Dendritic cell treated with granulocyte-macrophage colony-stimulating factor and Interleukin-4, amounts not matched to agents 40 ng/mL and 50 ng/mL, for 4 days (primary cell): Measurements from ENCODE around the gene APH1A.
A peak's percentile ranks its signal among the peaks of the same experiment; 100 is the strongest.
"Not testable (repeated sequence)": the region's sequence is repeated elsewhere in the genome, so short reads cannot be mapped to it uniquely, and the experiment has no call there.

Experiments used
- H3K27ac Mint-ChIP-seq: one replicate; pipeline ENCODE4 v1.8.0; 2022; ENCODE audit warnings: mild to moderate bottlenecking, mixed read lengths
- H3K27me3 Mint-ChIP-seq: one replicate; pipeline ENCODE4 v1.8.0; 2022; ENCODE audit warnings: mild to moderate bottlenecking, mixed read lengths
- H3K36me3 Mint-ChIP-seq: one replicate; pipeline ENCODE4 v1.8.0; 2022; ENCODE audit warnings: low read depth, mixed read lengths
- H3K4me1 Mint-ChIP-seq: one replicate; pipeline ENCODE4 v1.8.0; 2022; ENCODE audit warnings: low read depth, mixed read lengths
- H3K4me3 Mint-ChIP-seq: one replicate; pipeline ENCODE4 v1.8.0; 2022; ENCODE audit warnings: mild to moderate bottlenecking, moderate library complexity, mixed read lengths
- H3K9me3 Mint-ChIP-seq: one replicate; pipeline ENCODE4 v1.8.0; 2022; ENCODE audit warnings: mixed read lengths
- intact Hi-C: fragments of 100-400 bp; cut with micrococcal nuclease; formaldehyde crosslinking; loops from one replicate; pipeline ENCODE4 v1.15.0; 2022

Gene APH1A

GRCh38 chr1:150268705-150269403 lies at the start of gene APH1A:
Gene APH1A, minus strand, starts transcription at chr1:150269016. Its CDS starts 206 bp downstream, at chr1:150268810.
- peaks cover 54% of the 10 kb centered on the region for H3K36me3 Mint-ChIP-seq
- H3K27me3 Mint-ChIP-seq = no peaks in the 10 kb centered on the region
- intact Hi-C loops = loop anchor here (2.0 kb wide), 1 partner anchor 32 kb away; the partner anchor contains the start of gene ANP32E
- H3K4me3 Mint-ChIP-seq = peak within 1 kb of the TSS; percentile 99
- no peaks in the 10 kb centered on the region for H3K9me3 Mint-ChIP-seq
- peaks cover 76% of the 10 kb centered on the region for H3K4me1 Mint-ChIP-seq
- H3K27ac Mint-ChIP-seq = peak within 1 kb of the TSS; percentile 95

- intact Hi-C loops, H3K36me3 Mint-ChIP-seq, H3K27ac Mint-ChIP-seq, H3K9me3 Mint-ChIP-seq, H3K4me3 Mint-ChIP-seq, H3K4me1 Mint-ChIP-seq, H3K27me3 Mint-ChIP-seq: not testable (repeated sequence)
Observed at GRCh38 chr1:150314691-150315090, 45.9 kb upstream of the APH1A start.

DNA sequence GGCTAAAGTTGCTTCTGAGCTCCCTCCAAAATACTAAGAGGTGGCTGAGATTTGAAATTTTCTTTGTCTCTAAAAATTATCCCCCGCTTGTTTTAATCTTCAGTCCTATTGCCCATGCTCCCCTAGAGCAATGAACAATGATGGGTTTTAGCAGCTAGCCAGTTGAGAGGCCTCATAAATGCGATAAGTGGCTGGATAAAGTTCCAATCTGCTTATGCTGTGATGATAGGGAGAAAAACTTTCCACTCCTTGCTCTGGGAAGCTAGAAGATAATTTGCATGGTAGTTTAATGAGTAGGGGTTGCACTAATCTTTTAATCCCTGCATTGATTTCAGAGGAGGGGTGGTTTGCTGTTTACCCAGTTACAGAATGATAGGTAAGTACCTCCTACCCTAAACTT lies 42.9 kb upstream of the APH1A start:
- Mint-ChIP-seq H3K27ac (no peak overlapping the region), H3K4me1 (peaks cover 7% of the 10 kb centered on the region), H3K9me3 (no peaks in the 10 kb centered on the region), H3K27me3 (no peaks in the 10 kb centered on the region), H3K36me3 (peaks cover 29% of the 10 kb centered on the region), H3K4me3 (no peak overlapping the region)
- intact Hi-C loops = no loop called here

DNA sequence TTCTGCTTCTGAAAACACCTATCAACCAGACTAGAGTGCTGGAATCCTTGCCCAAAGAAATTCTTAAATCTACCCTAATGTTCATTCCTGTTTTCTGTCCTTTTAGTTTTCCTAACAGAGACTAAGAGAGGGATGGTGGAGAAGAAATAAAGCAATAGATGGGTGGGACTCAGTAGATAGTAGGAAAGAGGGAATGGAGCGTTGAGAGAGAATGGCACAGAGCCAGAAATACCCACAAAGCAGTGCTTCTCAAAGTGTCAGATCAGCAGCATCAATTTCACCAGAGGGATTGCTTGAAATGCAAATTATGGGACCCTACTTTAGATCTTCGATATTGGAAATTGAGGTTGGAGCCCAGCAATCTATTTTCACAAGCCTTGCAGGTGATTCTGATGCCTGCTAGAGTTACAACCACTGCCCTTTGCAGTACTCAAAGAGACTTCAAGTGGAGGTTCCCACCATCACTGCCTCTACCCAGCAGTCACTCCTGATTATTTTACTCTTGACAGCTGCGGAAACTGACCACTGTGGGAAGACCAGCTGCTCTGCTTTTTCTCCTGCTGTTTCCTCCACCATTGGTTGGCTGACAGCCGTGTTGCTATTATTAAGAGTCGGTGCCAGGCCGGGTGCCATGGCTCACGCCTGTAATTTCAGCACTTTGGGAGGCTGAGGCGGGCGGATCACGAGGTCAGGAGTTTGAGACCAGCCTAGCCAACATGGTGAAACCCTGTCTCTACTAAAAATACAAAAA lies 41.1 kb upstream of the APH1A start:
- Mint-ChIP-seq H3K36me3 (peaks cover 47% of the 10 kb centered on the region), H3K4me3 (no peak overlapping the region), H3K4me1 (no peaks in the 10 kb centered on the region), H3K9me3 (no peaks in the 10 kb centered on the region), H3K27me3 (no peaks in the 10 kb centered on the region), H3K27ac (no peak overlapping the region)
- intact Hi-C loops = no loop called here

DNA sequence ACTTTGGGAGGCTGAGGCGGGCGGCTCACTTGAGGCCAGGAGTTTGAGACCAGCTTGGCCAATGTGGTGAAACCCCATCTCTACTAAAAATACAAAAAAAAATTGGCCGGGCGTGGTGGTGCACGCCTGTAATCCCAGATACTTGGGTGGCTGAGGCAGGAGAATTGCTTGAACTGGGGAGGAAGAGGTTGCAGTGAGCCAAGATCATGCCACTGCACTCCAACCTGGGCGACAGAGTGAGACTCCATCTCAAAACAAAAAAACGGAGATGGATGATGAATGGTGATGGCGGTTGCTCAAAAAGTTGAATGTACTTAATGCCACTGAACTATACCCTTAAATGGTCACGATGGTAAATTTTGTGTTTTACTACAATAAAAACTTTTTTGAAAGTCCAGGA lies 39.8 kb upstream of the APH1A start:
- peaks cover 61% of the 10 kb centered on the region for H3K36me3 Mint-ChIP-seq
- H3K27me3 Mint-ChIP-seq, intact Hi-C loops, H3K4me1 Mint-ChIP-seq, H3K4me3 Mint-ChIP-seq, H3K9me3 Mint-ChIP-seq, H3K27ac Mint-ChIP-seq: not testable (repeated sequence)

DNA sequence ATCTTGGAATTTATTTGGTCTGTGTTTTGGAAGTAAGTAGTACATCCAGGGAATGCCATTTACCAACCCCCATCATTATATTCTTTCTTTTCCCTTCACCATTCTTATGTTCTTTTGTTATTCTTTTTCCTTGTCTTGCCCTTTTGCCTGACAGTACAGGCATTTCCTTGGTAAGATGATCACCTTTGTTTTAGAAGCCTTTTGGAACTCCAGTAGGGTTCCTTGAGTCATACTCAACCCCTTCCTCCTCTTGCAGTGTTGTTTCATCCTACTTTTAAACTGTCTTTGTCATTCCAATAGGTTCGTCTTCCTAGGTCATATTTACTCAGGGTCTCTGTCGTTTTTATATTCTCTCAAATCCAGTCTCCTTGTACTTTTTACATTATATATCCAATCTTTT lies 34.1 kb upstream of the APH1A start:
- H3K27ac Mint-ChIP-seq = no peak overlapping the region
- H3K4me1 Mint-ChIP-seq = peaks cover 9% of the 10 kb centered on the region
- H3K36me3 Mint-ChIP-seq = peaks cover 100% of the 10 kb centered on the region
- no peak overlapping the region for H3K4me3 Mint-ChIP-seq
- no peaks in the 10 kb centered on the region for H3K9me3 Mint-ChIP-seq
- no peaks in the 10 kb centered on the region for H3K27me3 Mint-ChIP-seq
- intact Hi-C loops = no loop called here

- Mint-ChIP-seq H3K4me1 (peaks cover 9% of the 10 kb centered on the region), H3K9me3 (no peaks in the 10 kb centered on the region), H3K36me3 (peaks cover 100% of the 10 kb centered on the region), H3K27ac (no peak overlapping the region), H3K27me3 (no peaks in the 10 kb centered on the region), H3K4me3 (no peak overlapping the region)
- intact Hi-C loops = no loop called here
Observed at GRCh38 chr1:150302338-150302737, 33.5 kb upstream of the APH1A start.

- Mint-ChIP-seq H3K4me1 (peaks cover 25% of the 10 kb centered on the region), H3K36me3 (peaks cover 99% of the 10 kb centered on the region), H3K27me3 (no peaks in the 10 kb centered on the region), H3K27ac (no peak overlapping the region), H3K9me3 (no peaks in the 10 kb centered on the region), H3K4me3 (no peak overlapping the region)
- intact Hi-C loops = no loop called here
Observed at GRCh38 chr1:150299716-150300115, 30.9 kb upstream of the APH1A start.

DNA sequence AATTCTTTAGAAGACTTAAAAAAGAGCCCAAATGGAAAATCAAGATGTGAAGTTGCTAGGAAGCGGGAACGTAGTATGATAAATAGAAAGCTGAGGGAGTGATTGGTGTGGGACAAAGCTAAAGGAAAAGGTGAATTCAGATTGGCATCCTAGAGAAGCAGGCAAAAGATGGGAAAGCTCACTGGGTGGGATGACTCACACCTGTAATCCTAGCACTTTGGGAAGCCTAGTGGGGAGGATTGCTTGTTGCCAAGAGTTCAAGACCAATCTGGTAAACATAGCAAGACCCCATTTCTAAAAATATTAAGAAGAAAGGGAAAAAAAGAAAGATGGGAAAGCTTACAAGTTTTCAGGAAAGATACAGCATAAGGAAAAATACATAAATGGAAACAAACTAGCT lies 26.7 kb upstream of the APH1A start:
- Mint-ChIP-seq H3K4me3 (no peak overlapping the region), H3K27ac (no peak overlapping the region), H3K9me3 (no peaks in the 10 kb centered on the region), H3K27me3 (no peaks in the 10 kb centered on the region), H3K4me1 (peaks cover 28% of the 10 kb centered on the region), H3K36me3 (peaks cover 69% of the 10 kb centered on the region)
- intact Hi-C loops = no loop called here

DNA sequence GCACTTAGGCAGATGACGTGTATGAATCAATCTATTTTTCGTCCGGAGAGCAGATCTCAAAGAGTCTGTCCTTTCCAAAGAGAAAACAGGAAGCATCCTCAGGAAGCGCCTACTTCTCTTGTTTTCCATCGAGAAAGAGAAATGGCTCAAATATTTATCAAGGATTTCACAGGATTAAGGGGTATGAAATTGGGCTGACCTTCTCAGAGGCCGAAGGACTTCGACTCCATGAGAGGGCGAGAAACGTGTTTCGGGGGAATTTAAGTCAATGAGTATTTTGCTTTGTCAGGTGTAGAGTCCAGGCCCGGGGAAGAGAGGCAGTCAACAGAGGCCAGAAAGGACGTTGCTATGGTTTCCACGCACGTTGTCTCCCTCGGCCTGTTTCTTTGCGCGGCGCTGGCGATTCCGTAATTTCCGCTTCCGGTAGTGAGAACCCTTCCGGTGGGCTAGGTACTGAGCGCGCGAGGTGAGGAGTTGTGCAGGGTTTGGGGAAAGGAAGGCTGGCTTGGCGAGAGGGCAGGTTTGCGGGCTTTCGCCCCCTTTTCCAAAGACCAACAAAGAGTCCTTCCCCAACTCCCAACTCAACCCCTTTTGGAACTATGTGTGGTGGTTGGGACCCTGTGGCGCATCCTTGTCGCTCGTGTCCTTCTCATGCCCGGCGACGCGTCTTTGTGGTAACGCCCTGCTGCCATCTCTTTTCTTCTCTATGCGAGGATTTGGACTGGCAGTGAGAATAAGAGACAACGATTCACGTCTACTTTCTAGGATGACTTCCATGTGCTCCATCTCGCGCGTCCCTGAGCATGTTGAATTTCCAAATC lies 24.8 kb upstream of the APH1A start, which contains the start of gene MRPS21:
Gene MRPS21, plus strand, starts transcription at position 429 of the 821 bp plus-strand sequence. CDS start 506 bp downstream, outside the sequence.
- Mint-ChIP-seq H3K4me1 (peaks cover 28% of the 10 kb centered on the region), H3K27ac (peak within 1 kb of the TSS; percentile 95), H3K9me3 (no peaks in the 10 kb centered on the region), H3K36me3 (peaks cover 51% of the 10 kb centered on the region), H3K27me3 (peaks cover 4% of the 10 kb centered on the region), H3K4me3 (peak within 1 kb of the TSS; percentile 87)
- intact Hi-C loops = no loop called here

DNA sequence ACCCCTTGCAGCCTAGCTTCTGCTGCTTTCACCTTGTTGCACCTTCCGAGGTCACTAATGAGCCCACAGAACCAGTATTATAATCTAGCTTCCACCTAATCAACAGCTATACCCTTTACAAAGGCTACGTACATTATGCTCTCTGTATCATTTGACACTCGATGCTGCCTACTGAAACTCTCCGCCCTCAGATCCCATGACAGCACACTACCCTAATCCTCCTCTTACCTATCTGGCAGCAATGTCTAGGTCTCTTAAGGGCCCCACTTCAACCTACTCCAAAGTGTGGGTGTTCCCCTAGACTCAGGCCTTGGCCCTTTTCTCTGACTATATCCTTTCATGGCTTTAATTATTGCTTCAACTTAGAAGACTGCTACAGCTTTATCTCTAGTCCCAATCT lies 20.0 kb upstream of the APH1A start:
- peaks cover 33% of the 10 kb centered on the region for H3K27me3 Mint-ChIP-seq
- peaks cover 8% of the 10 kb centered on the region for H3K4me1 Mint-ChIP-seq
- peaks cover 4% of the 10 kb centered on the region for H3K36me3 Mint-ChIP-seq
- no peak overlapping the region for H3K4me3 Mint-ChIP-seq
- H3K9me3 Mint-ChIP-seq = no peaks in the 10 kb centered on the region
- intact Hi-C loops = no loop called here
- no peak overlapping the region for H3K27ac Mint-ChIP-seq

DNA sequence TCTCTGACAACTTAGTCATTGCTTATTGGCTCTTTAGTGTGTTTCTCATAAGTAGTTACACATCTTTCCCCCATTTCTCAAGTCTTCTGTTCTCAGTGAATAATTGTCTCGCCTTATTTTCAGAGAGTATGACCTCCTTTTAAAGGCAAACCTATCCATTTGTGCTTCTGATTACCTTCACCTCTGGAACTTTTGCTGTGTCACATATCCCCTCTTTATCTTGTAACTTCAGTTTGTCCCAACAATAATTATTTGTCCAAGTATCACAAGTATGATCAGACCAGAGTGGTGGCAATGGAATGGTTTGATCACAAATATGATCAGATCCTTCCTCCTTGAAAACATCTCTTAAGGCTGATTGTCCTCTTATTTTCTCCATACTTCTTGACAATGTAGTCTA lies 19.6 kb upstream of the APH1A start:
- Mint-ChIP-seq H3K9me3 (no peaks in the 10 kb centered on the region), H3K27ac (no peak overlapping the region), H3K27me3 (peaks cover 36% of the 10 kb centered on the region), H3K4me1 (peaks cover 6% of the 10 kb centered on the region), H3K4me3 (no peak overlapping the region), H3K36me3 (no peaks in the 10 kb centered on the region)
- intact Hi-C loops = no loop called here

GRCh38 chr1:150283260-150283659 lies 14.4 kb upstream of the APH1A start:
- Mint-ChIP-seq H3K27me3 (peaks cover 63% of the 10 kb centered on the region), H3K9me3 (no peaks in the 10 kb centered on the region), H3K4me1 (peaks cover 38% of the 10 kb centered on the region), H3K27ac (no peak overlapping the region), H3K4me3 (no peak overlapping the region), H3K36me3 (peaks cover 17% of the 10 kb centered on the region)
- intact Hi-C loops = loop anchor here (5.0 kb wide), 1 partner anchor 39 kb away; the partner anchor contains the start of gene PRPF3

GRCh38 chr1:150282558-150282958 lies 13.7 kb upstream of the APH1A start:
- Mint-ChIP-seq H3K9me3 (no peaks in the 10 kb centered on the region), H3K27ac (peak overlapping the region; percentile 61), H3K27me3 (peaks cover 62% of the 10 kb centered on the region), H3K4me1 (peaks cover 40% of the 10 kb centered on the region), H3K36me3 (peaks cover 17% of the 10 kb centered on the region), H3K4me3 (peak overlapping the region; percentile 71)
- intact Hi-C loops = loop anchor here (5.0 kb wide), 1 partner anchor 40 kb away; the partner anchor contains the start of gene PRPF3
